GM23338 (cell line): ENCODE data around the gene DNAH8. TPM values are rescaled to one million over a fixed set of nuclear protein-coding genes. Genes with fewer than 3 reads are reported as not detected.

ENCODE experiments used
- ATAC-seq: fragments of 200-7000 bp; cut with Tn5 transposase; 3 replicates; pipeline ENCODE4 v1.9.1; 2020
- DNase-seq: peaks from one replicate; pipeline ENCODE4 v3.0.0-alpha.2; 2015; ENCODE audit warnings: low spot score
- H2AFZ ChIP-seq: fragments of 200-600 bp; sonication (generic); 2 replicates; pipeline ENCODE4 v1.8.0; 2016; ENCODE audit warnings: antibody characterized with exemption, mild to moderate bottlenecking, moderate library complexity
- H3F3A ChIP-seq: fragments of 200-600 bp; sonication (generic); replicated peaks from 2 replicates; pipeline ENCODE4 v1.8.0; 2017; ENCODE audit warnings: antibody characterized with exemption, mixed run types, low read depth
- H3K27ac ChIP-seq: fragments of 200-600 bp; sonication (generic); 2 replicates; pipeline ENCODE4 v1.6.1; 2016; ENCODE audit warnings: low read depth
- H3K27me3 ChIP-seq: fragments of 200-600 bp; sonication (generic); 2 replicates; pipeline ENCODE4 v1.8.0; 2016; ENCODE audit warnings: mild to moderate bottlenecking, mixed run types, moderate library complexity; ENCODE audit not compliant: insufficient read depth
- H3K36me3 ChIP-seq: fragments of 200-600 bp; sonication (generic); 2 replicates; pipeline ENCODE4 v1.8.0; 2016; ENCODE audit warnings: mild to moderate bottlenecking; ENCODE audit not compliant: insufficient read depth
- H3K4me1 ChIP-seq: fragments of 200-600 bp; sonication (generic); 2 replicates; pipeline ENCODE4 v1.8.0; 2016; ENCODE audit warnings: mild to moderate bottlenecking, moderate library complexity; ENCODE audit not compliant: insufficient read depth
- H3K4me2 ChIP-seq: fragments of 200-600 bp; sonication (generic); 2 replicates; pipeline ENCODE4 v1.7.1; 2017; ENCODE audit warnings: mixed run types
- H3K4me3 ChIP-seq: fragments of 200-600 bp; sonication (generic); 2 replicates; pipeline ENCODE4 v1.6.1; 2016; ENCODE audit warnings: mixed run types
- H3K79me2 ChIP-seq: fragments of 200-600 bp; sonication (generic); replicated peaks from 2 replicates; pipeline ENCODE4 v1.8.0; 2017; ENCODE audit warnings: mild to moderate bottlenecking; ENCODE audit not compliant: insufficient read depth
- H3K9me2 ChIP-seq: fragments of 200-600 bp; sonication (generic); 2 replicates; pipeline ENCODE4 v1.8.0; 2017; ENCODE audit not compliant: insufficient read depth
- H4K20me1 ChIP-seq: fragments of 200-600 bp; sonication (generic); replicated peaks from 2 replicates; pipeline ENCODE4 v1.8.0; 2017; ENCODE audit warnings: mild to moderate bottlenecking; ENCODE audit not compliant: insufficient read depth
- H3K27ac Mint-ChIP-seq: 2 replicates; pipeline ENCODE4 v1.8.0; 2020; ENCODE audit warnings: inconsistent platforms, mild to moderate bottlenecking, moderate library complexity, mixed read lengths
- H3K27me3 Mint-ChIP-seq: 3 replicates; pipeline ENCODE4 v1.8.0; 2022; ENCODE audit warnings: low read depth, mild to moderate bottlenecking, moderate library complexity, mixed read lengths, inconsistent platforms; ENCODE audit not compliant: insufficient read depth, poor library complexity
- H3K36me3 Mint-ChIP-seq: 3 replicates; pipeline ENCODE4 v1.8.0; 2021; ENCODE audit warnings: low read depth, mild to moderate bottlenecking, inconsistent platforms, moderate library complexity, mixed read lengths
- H3K4me1 Mint-ChIP-seq: 3 replicates; pipeline ENCODE4 v1.8.0; 2020; ENCODE audit warnings: mild to moderate bottlenecking, inconsistent platforms, mixed read lengths
- H3K4me3 Mint-ChIP-seq: 3 replicates; pipeline ENCODE4 v1.8.0; 2021; ENCODE audit warnings: moderate library complexity, mild to moderate bottlenecking, inconsistent platforms, mixed read lengths
- H3K9me3 Mint-ChIP-seq: 3 replicates; pipeline ENCODE4 v1.8.0; 2020; ENCODE audit warnings: moderate library complexity, mild to moderate bottlenecking, inconsistent platforms, mixed read lengths
- CREB1 ChIP-seq: fragments of 250-450 bp; sonication (Bioruptor Pico); IDR thresholded peaks from 2 replicates; pipeline ENCODE4 v1.5.0; 2020; ENCODE audit warnings: low read depth, mild to moderate bottlenecking, moderate library complexity
- CTCF ChIP-seq, 2 experiments: fragments of 200-600 bp in 1 of 2; sonication (generic) in 1 of 2; conservative IDR thresholded peaks; 2 replicates each; pipeline versions ENCODE4 v1.5.1 to v1.6.1; 2016 to 2017; ENCODE audit warnings: antibody characterized with exemption in 2 of 2, low read depth in 2 of 2, mild to moderate bottlenecking in 2 of 2, moderate library complexity in 1 of 2
- ETS1 ChIP-seq: IDR thresholded peaks from 2 replicates; pipeline ENCODE4 v1.6.1; 2016; ENCODE audit warnings: antibody characterized with exemption
- EZH2 ChIP-seq: fragments of 200-600 bp; sonication (generic); IDR thresholded peaks from one replicate; pipeline ENCODE4 v1.8.0; 2017; ENCODE audit warnings: antibody characterized with exemption, mild to moderate bottlenecking, low read depth; ENCODE audit not compliant: unreplicated experiment
- EZH2phosphoT487 ChIP-seq: fragments of 200-600 bp; sonication (generic); IDR thresholded peaks from one replicate; pipeline ENCODE4 v1.8.1; 2018; ENCODE audit warnings: antibody characterized with exemption; ENCODE audit not compliant: unreplicated experiment
- JUNB ChIP-seq: IDR thresholded peaks from one replicate; pipeline ENCODE4 v1.6.1; 2016; ENCODE audit warnings: antibody characterized with exemption; ENCODE audit not compliant: unreplicated experiment
- NANOG ChIP-seq: IDR thresholded peaks from 2 replicates; pipeline ENCODE4 v1.6.1; 2016; ENCODE audit warnings: antibody characterized with exemption, borderline replicate concordance
- POLR2AphosphoS5 ChIP-seq: IDR thresholded peaks from 2 replicates; pipeline ENCODE4 v1.6.1; 2016; ENCODE audit warnings: antibody characterized with exemption, low read depth
- STAT1 ChIP-seq: IDR thresholded peaks from one replicate; pipeline ENCODE4 v1.6.1; 2016; ENCODE audit warnings: antibody characterized with exemption; ENCODE audit not compliant: unreplicated experiment
- ZNF114 ChIP-seq: fragments of 250-450 bp; sonication (Bioruptor Pico); IDR thresholded peaks from 2 replicates; pipeline ENCODE4 v1.5.0; 2020; ENCODE audit warnings: mild to moderate bottlenecking, moderate library complexity
- ZNF331 ChIP-seq: fragments of 250-450 bp; sonication (Bioruptor Pico); IDR thresholded peaks from 2 replicates; pipeline ENCODE4 v1.5.0; 2020; ENCODE audit warnings: low read depth, mild to moderate bottlenecking, moderate library complexity
- polyA plus RNA-seq: library from polyadenylated mRNA; unstranded; fragments of >200 nt; fragmentation: Nextera tagmentation; extraction: Ambion mirVana; gene quantifications from 2 replicates; pipeline ENCODE4 v1.2.1, GENCODE V29; 2016
- total RNA-seq: library from RNA; depleted of rRNA; stranded (reverse); fragments of >200 nt; shearing (Covaris generic); gene quantifications from 2 replicates; pipeline ENCODE4 v1.2.3, GENCODE V29; 2014
- TF ChIP-seq, protein P1 (sequence below): IDR thresholded peaks from one replicate; pipeline ENCODE4 v1.6.1; 2018; ENCODE audit warnings: antibody characterized with exemption; ENCODE audit not compliant: unreplicated experiment
- TF ChIP-seq, protein P2 (sequence below): fragments of 250-450 bp; sonication (Bioruptor Pico); IDR thresholded peaks from 2 replicates; pipeline ENCODE4 v1.5.0; 2020; ENCODE audit warnings: mild to moderate bottlenecking, moderate library complexity

The DNAH8 gene
- total and polyA plus RNA-seq, 2 experiments from 2014 or later: 0.02 TPM; not detected in 1

DNA sequence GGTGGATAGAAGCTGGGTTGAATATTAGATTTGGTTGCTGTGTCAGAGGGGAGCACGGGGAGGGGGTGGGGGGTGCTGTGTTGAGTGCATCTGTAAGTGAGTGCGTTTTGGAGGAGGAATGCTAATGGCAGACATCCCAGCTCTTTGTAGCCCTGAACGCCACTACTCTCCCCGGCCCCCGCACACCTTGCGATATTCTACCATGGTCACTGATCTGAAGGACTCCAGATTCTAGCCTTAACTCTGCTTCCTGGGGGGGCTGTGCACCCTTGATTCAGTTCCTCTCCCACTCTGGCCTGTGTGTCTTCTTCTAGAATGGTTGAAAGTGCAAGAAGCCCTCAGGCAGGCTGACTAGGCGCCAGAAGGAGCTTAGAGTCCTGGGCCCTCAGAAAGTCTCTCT is 340.6 kb downstream of the DNAH8 start:
- peaks cover 13% of the 10 kb centered on the region for H3K4me1 Mint-ChIP-seq
- no peak for TF ChIP-seq ETS1
- TF ChIP-seq EZH2: no peak
- TF ChIP-seq EZH2phosphoT487: no peak
- no peak for TF ChIP-seq CTCF (conservative IDR thresholded peaks at IDR 0.05; ENCODE audit: low read depth in 2 of 2)
- no peak for TF ChIP-seq JUNB
- no peak for TF ChIP-seq ZNF331
- no peak for TF ChIP-seq STAT1
- TF ChIP-seq, protein P1, sequence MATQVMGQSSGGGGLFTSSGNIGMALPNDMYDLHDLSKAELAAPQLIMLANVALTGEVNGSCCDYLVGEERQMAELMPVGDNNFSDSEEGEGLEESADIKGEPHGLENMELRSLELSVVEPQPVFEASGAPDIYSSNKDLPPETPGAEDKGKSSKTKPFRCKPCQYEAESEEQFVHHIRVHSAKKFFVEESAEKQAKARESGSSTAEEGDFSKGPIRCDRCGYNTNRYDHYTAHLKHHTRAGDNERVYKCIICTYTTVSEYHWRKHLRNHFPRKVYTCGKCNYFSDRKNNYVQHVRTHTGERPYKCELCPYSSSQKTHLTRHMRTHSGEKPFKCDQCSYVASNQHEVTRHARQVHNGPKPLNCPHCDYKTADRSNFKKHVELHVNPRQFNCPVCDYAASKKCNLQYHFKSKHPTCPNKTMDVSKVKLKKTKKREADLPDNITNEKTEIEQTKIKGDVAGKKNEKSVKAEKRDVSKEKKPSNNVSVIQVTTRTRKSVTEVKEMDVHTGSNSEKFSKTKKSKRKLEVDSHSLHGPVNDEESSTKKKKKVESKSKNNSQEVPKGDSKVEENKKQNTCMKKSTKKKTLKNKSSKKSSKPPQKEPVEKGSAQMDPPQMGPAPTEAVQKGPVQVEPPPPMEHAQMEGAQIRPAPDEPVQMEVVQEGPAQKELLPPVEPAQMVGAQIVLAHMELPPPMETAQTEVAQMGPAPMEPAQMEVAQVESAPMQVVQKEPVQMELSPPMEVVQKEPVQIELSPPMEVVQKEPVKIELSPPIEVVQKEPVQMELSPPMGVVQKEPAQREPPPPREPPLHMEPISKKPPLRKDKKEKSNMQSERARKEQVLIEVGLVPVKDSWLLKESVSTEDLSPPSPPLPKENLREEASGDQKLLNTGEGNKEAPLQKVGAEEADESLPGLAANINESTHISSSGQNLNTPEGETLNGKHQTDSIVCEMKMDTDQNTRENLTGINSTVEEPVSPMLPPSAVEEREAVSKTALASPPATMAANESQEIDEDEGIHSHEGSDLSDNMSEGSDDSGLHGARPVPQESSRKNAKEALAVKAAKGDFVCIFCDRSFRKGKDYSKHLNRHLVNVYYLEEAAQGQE: no peak
- no peak for TF ChIP-seq CREB1 (CRISPR knock-in tag)
- no peak for TF ChIP-seq NANOG
- no peak for TF ChIP-seq POLR2AphosphoS5
- TF ChIP-seq ZNF114: no peak
- TF ChIP-seq, protein P2, sequence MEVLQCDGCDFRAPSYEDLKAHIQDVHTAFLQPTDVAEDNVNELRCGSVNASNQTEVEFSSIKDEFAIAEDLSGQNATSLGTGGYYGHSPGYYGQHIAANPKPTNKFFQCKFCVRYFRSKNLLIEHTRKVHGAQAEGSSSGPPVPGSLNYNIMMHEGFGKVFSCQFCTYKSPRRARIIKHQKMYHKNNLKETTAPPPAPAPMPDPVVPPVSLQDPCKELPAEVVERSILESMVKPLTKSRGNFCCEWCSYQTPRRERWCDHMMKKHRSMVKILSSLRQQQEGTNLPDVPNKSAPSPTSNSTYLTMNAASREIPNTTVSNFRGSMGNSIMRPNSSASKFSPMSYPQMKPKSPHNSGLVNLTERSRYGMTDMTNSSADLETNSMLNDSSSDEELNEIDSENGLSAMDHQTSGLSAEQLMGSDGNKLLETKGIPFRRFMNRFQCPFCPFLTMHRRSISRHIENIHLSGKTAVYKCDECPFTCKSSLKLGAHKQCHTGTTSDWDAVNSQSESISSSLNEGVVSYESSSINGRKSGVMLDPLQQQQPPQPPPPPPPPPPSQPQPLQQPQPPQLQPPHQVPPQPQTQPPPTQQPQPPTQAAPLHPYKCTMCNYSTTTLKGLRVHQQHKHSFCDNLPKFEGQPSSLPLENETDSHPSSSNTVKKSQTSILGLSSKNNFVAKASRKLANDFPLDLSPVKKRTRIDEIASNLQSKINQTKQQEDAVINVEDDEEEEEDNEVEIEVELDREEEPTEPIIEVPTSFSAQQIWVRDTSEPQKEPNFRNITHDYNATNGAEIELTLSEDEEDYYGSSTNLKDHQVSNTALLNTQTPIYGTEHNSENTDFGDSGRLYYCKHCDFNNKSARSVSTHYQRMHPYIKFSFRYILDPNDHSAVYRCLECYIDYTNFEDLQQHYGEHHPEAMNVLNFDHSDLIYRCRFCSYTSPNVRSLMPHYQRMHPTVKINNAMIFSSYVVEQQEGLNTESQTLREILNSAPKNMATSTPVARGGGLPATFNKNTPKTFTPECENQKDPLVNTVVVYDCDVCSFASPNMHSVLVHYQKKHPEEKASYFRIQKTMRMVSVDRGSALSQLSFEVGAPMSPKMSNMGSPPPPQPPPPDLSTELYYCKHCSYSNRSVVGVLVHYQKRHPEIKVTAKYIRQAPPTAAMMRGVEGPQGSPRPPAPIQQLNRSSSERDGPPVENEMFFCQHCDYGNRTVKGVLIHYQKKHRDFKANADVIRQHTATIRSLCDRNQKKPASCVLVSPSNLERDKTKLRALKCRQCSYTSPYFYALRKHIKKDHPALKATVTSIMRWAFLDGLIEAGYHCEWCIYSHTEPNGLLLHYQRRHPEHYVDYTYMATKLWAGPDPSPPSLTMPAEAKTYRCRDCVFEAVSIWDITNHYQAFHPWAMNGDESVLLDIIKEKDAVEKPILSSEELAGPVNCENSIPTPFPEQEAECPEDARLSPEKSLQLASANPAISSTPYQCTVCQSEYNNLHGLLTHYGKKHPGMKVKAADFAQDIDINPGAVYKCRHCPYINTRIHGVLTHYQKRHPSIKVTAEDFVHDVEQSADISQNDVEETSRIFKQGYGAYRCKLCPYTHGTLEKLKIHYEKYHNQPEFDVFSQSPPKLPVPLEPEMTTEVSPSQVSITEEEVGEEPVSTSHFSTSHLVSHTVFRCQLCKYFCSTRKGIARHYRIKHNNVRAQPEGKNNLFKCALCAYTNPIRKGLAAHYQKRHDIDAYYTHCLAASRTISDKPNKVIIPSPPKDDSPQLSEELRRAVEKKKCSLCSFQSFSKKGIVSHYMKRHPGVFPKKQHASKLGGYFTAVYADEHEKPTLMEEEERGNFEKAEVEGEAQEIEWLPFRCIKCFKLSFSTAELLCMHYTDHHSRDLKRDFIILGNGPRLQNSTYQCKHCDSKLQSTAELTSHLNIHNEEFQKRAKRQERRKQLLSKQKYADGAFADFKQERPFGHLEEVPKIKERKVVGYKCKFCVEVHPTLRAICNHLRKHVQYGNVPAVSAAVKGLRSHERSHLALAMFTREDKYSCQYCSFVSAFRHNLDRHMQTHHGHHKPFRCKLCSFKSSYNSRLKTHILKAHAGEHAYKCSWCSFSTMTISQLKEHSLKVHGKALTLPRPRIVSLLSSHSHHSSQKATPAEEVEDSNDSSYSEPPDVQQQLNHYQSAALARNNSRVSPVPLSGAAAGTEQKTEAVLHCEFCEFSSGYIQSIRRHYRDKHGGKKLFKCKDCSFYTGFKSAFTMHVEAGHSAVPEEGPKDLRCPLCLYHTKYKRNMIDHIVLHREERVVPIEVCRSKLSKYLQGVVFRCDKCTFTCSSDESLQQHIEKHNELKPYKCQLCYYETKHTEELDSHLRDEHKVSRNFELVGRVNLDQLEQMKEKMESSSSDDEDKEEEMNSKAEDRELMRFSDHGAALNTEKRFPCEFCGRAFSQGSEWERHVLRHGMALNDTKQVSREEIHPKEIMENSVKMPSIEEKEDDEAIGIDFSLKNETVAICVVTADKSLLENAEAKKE (CRISPR knock-in tag): no peak
- DNase-seq: no peak
- H3K4me2 ChIP-seq: no peak overlapping the region
- no peaks in the 10 kb centered on the region for H3K79me2 ChIP-seq
- no peaks in the 10 kb centered on the region for H3K9me3 Mint-ChIP-seq
- ATAC-seq: no peak
- H3F3A ChIP-seq: no peaks in the 10 kb centered on the region
- H2AFZ ChIP-seq: no peak overlapping the region
- no peak overlapping the region for H3K27ac Mint-ChIP-seq
- peaks cover 3% of the 10 kb centered on the region; the same call in 2 of the 3 replicates for H3K36me3 Mint-ChIP-seq
- H3K4me3 Mint-ChIP-seq: no peak overlapping the region
- H4K20me1 ChIP-seq: peaks cover 7% of the 10 kb centered on the region; the same call in 1 of the 2 replicates
- H3K9me2 ChIP-seq: no peaks in the 10 kb centered on the region
- peaks cover 11% of the 10 kb centered on the region for H3K27me3 Mint-ChIP-seq
- no peaks in the 10 kb centered on the region for H3K27me3 ChIP-seq
- H3K4me1 ChIP-seq: peaks cover 9% of the 10 kb centered on the region; the same call in 1 of the 2 replicates
- no peak overlapping the region for H3K4me3 ChIP-seq
- H3K27ac ChIP-seq: no peak overlapping the region
- no peaks in the 10 kb centered on the region for H3K36me3 ChIP-seq
